Measurements from ENCODE around the gene PON2. TPM values are rescaled to one million over a fixed set of nuclear protein-coding genes. Genes with fewer than 3 reads are reported as not detected.

Gene PON2
- total and polyA plus RNA-seq, 2 of the 13 experiments (the other 11 are each of a cell fraction or from before 2014, with no cell fraction given) = 202 to 217 TPM

- TF ChIP-seq SPEN (CRISPR knock-in tag; IDR thresholded peaks at IDR 0.05; ENCODE audit: low read depth) = no peak
- TF ChIP-seq ZBTB2 (CRISPR knock-in tag; IDR thresholded peaks at IDR 0.05; ENCODE audit: low read depth) = no peak
- TF ChIP-seq BRCA1 (CRISPR knock-in tag; IDR thresholded peaks at IDR 0.05) = no peak
- no peak for TF ChIP-seq ATF3 (CRISPR knock-in tag; IDR thresholded peaks at IDR 0.05)
- no peak for TF ChIP-seq MLXIP (CRISPR knock-in tag; IDR thresholded peaks at IDR 0.05; ENCODE audit: borderline replicate concordance)
- no peak for TF ChIP-seq KIAA2018 (CRISPR knock-in tag; IDR thresholded peaks at IDR 0.05; ENCODE audit: borderline replicate concordance)
- TF ChIP-seq ZNF550 (CRISPR knock-in tag; IDR thresholded peaks at IDR 0.05; ENCODE audit: borderline replicate concordance) = no peak
These were observed 43.6 kb upstream of the PON2 start (continued) for GRCh38 chr7:95478272-95479037.

All from HepG2 (cell line).